Mesothelial cell of epicardium (in vitro differentiated cells): Measurements from ENCODE around the gene NYNRIN. TPM values are rescaled to one million over a fixed set of nuclear protein-coding genes. Genes with fewer than 3 reads are reported as not detected.

ENCODE experiments used
- DNase-seq, 2 experiments: peaks; one replicate each; pipeline ENCODE4 v3.0.0; 2021; ENCODE audit warnings: low spot score in 2 of 2; ENCODE audit not compliant: unreplicated experiment in 2 of 2
- H3K27ac Mint-ChIP-seq: 2 replicates; pipeline ENCODE4 v1.8.0; 2021; ENCODE audit warnings: mixed read lengths
- H3K27me3 Mint-ChIP-seq: 2 replicates; pipeline ENCODE4 v1.8.0; 2021; ENCODE audit warnings: low read depth, mixed read lengths
- H3K36me3 Mint-ChIP-seq: 2 replicates; pipeline ENCODE4 v1.8.0; 2021; ENCODE audit warnings: mixed read lengths
- H3K4me1 Mint-ChIP-seq: 2 replicates; pipeline ENCODE4 v1.8.0; 2021; ENCODE audit warnings: mixed read lengths
- H3K4me3 Mint-ChIP-seq: 2 replicates; pipeline ENCODE4 v1.8.0; 2021; ENCODE audit warnings: mild to moderate bottlenecking, moderate library complexity, mixed read lengths
- H3K9me3 Mint-ChIP-seq: 2 replicates; pipeline ENCODE4 v1.8.0; 2021; ENCODE audit warnings: mixed read lengths
- total RNA-seq: library from RNA; stranded (reverse); gene quantifications from 3 replicates; pipeline ENCODE4 v1.2.1, GENCODE V29; 2021
- TF ChIP-seq, protein P1 (sequence below): fragments of 200-600 bp; sonication (generic); IDR thresholded peaks from one replicate; pipeline ENCODE4 v1.5.0; 2021; ENCODE audit warnings: antibody characterized with exemption; ENCODE audit not compliant: unreplicated experiment

NYNRIN gene
- total RNA-seq, 1 donor from 2014 or later: 173 TPM

GRCh38 chr14:24439830-24440605 lies 41.2 kb downstream of the NYNRIN start:
- H3K4me3 Mint-ChIP-seq: no peak overlapping the region
- H3K27ac Mint-ChIP-seq: no peak overlapping the region
- peaks cover 19% of the 10 kb centered on the region for H3K36me3 Mint-ChIP-seq
- no peak for DNase-seq
- H3K9me3 Mint-ChIP-seq: no peaks in the 10 kb centered on the region
- TF ChIP-seq, protein P1, sequence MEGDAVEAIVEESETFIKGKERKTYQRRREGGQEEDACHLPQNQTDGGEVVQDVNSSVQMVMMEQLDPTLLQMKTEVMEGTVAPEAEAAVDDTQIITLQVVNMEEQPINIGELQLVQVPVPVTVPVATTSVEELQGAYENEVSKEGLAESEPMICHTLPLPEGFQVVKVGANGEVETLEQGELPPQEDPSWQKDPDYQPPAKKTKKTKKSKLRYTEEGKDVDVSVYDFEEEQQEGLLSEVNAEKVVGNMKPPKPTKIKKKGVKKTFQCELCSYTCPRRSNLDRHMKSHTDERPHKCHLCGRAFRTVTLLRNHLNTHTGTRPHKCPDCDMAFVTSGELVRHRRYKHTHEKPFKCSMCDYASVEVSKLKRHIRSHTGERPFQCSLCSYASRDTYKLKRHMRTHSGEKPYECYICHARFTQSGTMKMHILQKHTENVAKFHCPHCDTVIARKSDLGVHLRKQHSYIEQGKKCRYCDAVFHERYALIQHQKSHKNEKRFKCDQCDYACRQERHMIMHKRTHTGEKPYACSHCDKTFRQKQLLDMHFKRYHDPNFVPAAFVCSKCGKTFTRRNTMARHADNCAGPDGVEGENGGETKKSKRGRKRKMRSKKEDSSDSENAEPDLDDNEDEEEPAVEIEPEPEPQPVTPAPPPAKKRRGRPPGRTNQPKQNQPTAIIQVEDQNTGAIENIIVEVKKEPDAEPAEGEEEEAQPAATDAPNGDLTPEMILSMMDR: no peak
- no peaks in the 10 kb centered on the region for H3K27me3 Mint-ChIP-seq
- peaks cover 17% of the 10 kb centered on the region for H3K4me1 Mint-ChIP-seq

GRCh38 chr14:24440606-24441399 lies 42.0 kb downstream of the NYNRIN start:
- TF ChIP-seq, protein P1: no peak
- Mint-ChIP-seq H3K27me3 (no peaks in the 10 kb centered on the region), H3K36me3 (peaks cover 23% of the 10 kb centered on the region), H3K4me3 (peak overlapping the region; percentile 88), H3K27ac (no peak overlapping the region), H3K9me3 (peaks cover 4% of the 10 kb centered on the region), H3K4me1 (peaks cover 17% of the 10 kb centered on the region)
- no peak for DNase-seq

GRCh38 chr14:24441485-24441884 lies 42.7 kb downstream of the NYNRIN start:
- DNase-seq: no peak
- Mint-ChIP-seq H3K27me3 (no peaks in the 10 kb centered on the region), H3K36me3 (peaks cover 27% of the 10 kb centered on the region), H3K27ac (peak overlapping the region; percentile 96), H3K4me3 (peak overlapping the region; percentile 88), H3K9me3 (peaks cover 4% of the 10 kb centered on the region), H3K4me1 (peaks cover 17% of the 10 kb centered on the region)
- TF ChIP-seq, protein P1: no peak

DNA sequence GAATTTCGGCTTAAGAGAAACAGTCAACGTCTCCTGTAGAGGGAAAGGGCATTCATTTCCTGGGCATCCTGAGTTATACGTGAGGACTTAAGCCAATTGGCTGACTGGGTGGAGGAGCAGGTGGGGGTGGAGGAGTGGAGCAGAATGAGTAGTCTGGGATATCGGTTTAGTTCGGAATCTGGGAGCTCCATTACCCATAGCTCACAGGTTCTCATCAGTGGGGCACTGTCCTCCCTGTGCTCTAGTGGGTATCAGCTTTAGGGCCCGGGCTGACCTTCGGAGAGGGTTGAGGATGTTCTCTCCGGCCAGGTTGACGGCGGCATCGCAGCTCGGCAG lies 43.1 kb downstream of the NYNRIN start:
- Mint-ChIP-seq H3K4me3 (peak overlapping the region; percentile 88), H3K9me3 (peaks cover 4% of the 10 kb centered on the region), H3K4me1 (peaks cover 17% of the 10 kb centered on the region), H3K36me3 (peaks cover 26% of the 10 kb centered on the region), H3K27ac (peak overlapping the region; percentile 96), H3K27me3 (no peaks in the 10 kb centered on the region)
- no peak for DNase-seq
- TF ChIP-seq, protein P1: no peak

- peak within 1 kb of the TSS; percentile 88 for H3K4me3 Mint-ChIP-seq
- peak; percentile 76 to 90 for DNase-seq
- peaks cover 29% of the 10 kb centered on the region for H3K36me3 Mint-ChIP-seq
- H3K4me1 Mint-ChIP-seq: peaks cover 17% of the 10 kb centered on the region
- H3K27me3 Mint-ChIP-seq: no peaks in the 10 kb centered on the region
- H3K27ac Mint-ChIP-seq: peak within 1 kb of the TSS; percentile 96
- TF ChIP-seq, protein P1: no peak
- peaks cover 4% of the 10 kb centered on the region for H3K9me3 Mint-ChIP-seq
Observed at GRCh38 chr14:24442240-24443052, 43.6 kb downstream of the NYNRIN start, which contains the start of gene SDR39U1. SDR39U1 (minus strand) TSS chr14:24442776; CDS start chr14:24442769, 7 bp downstream.
